NCI-H2107 treated with DMSO at 0.1 percent for 48 hours (cell line): ENCODE data around the gene GNA12.
A peak's percentile ranks its signal among the peaks of the same experiment; 100 is the strongest.
"Not testable (repeated sequence)": the region's sequence is repeated elsewhere in the genome, so short reads cannot be mapped to it uniquely, and the experiment has no call there.

Experiments
- DNase-seq: peaks from one replicate; lab custom pipeline; 2025; ENCODE audit not compliant: unreplicated experiment; lab: John Stamatoyannopoulos, UW

The GNA12 gene

GRCh38 chr7:2680792-2681490, 163.2 kb downstream of the GNA12 start:
- DNase-seq, result peak; percentile 52

- DNase-seq, result no peak
Observed at GRCh38 chr7:2680256-2680655, 163.9 kb downstream of the GNA12 start.

GRCh38 chr7:2679135-2680127, 164.7 kb downstream of the GNA12 start:
- not testable (repeated sequence) for DNase-seq

GRCh38 chr7:2678454-2678853, 165.7 kb downstream of the GNA12 start:
- not testable (repeated sequence) for DNase-seq
